Measurements from ENCODE around the gene PLOD3.

PLOD3 gene

DNA sequence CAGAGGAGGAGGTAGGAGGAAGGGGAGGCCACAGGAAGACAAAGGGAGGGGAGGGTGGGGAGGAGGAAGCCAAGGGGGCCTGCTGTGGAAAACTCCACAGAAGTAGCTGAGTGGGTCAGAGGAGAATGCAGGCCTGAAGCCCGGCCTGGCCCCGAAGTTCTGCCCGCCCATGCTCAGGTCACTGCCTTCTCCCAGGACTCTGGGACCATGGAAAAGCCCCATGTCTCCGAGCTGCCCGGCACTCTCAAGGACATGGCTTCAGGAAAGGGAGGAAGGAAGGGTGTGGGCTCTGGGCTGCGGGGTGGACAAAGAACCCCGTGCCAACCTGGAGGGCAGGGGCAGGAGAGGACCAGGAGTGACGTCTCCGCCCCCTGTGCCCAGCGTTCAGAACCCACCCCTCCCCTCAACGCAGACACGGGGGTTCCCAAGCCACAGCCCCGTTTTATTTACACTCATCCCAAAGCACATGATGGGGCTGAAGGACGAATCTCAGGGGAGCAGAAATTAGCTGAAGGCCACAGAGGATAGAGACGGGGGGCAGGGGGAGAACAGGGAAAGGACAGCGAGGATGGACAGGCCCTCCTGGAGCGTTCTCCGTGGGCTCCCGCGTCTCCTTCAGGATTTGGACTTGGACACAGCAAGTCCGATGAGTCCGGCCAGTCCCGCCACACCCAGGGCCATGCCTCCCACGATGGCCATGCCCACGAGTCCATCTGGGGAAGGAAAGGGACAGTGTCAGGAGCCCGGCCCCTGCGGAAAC is 22.0 kb upstream of the PLOD3 start:
- no peak for DNase-seq (ENCODE audit: low read depth in 1 of 2, low spot score in 1 of 2)

DNA sequence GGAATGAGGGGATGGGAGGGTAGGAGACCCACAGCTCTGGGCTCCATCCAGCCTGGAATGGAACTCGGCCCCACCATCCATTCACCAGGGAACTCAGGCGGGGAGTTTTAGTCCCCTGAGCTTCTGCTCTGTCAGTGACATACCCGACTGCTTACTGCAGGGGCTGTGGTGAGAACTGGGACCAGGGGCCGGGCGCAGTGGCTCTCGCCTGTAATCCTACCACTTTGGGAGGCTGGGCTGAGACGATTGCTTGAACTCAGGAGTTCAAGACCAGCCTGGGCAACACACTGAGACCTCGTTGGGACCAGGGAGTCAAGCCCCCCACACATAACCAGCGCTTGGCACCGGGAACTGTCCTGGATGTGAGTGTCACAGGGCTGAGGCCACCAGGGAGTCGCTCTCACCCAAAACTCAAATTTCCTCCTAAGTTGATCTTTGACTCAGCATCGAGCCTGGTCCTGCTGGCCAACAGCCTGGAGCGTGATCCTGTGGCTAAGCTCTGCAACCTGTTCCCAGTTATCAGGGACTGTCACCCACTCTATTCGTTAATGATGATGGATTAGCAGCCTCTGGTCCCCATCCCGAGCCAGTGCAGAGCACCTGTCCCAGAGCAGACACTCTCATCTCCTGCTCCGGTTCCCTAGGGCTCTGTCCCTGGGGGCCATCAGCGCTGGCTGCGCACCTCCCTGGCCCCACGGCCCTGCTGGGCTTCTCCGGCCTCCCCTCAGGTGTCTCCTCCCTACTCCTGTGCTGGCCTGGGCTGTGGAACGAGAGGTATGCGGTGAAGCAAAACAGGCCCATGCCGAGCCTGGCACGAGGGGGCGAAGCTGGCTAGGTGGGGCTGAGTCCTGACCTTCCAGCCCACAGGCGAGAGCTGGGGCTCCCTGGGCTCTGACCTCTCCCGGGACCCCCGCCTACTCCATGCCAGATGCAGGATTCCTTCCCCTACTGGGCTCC is 21.1 kb upstream of the PLOD3 start:
- no peak for DNase-seq (ENCODE audit: low read depth in 1 of 2, low spot score in 1 of 2)

DNA sequence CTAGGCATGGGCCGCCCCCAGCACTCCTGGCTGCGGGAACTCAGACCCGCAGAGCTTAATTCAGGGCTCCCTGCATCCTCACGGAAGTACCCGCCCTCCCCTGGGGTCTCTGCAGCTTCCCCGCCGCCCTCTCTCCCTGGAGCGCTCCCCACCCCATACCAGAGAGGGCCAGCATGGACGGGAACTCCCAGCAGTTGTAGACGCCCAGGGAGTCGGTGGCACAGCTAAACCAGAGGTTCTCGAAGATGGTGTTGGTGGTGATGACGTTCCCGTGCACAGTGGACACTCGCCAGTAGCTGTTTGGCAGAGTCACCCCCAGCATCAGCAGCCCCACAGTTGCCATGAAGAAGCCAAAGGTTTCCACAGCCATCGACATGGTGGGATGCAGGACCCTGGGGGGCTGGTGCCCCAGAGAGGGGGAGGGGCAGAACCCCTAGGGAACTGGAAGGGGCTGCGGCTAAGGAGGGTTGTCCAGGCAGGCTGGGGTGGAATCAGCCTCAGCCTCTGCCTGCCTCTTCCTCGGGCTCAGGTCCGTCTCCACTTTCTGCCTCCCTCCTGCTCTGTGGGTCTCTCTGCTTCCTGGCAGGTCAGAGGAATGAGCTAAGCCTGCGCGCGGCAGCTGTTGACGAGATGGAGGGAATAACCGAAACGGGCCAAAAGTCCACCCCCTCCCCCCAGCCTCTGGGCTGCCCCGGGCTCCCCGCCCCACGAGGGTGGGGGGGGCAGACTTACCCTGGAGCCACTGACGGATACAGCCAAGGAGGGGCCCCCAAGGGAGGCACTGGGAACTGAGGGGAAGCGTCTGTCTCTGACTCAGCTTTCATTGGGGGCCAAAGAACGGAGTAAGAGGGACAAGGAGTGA is 20.1 kb upstream of the PLOD3 start, which contains the start of gene CLDN15:
TSS of gene CLDN15 (minus strand) at position 597 of the 862 bp plus-strand sequence. CDS start at position 376, 221 bp downstream.
- no peak for DNase-seq (ENCODE audit: low read depth in 1 of 2, low spot score in 1 of 2)

DNA sequence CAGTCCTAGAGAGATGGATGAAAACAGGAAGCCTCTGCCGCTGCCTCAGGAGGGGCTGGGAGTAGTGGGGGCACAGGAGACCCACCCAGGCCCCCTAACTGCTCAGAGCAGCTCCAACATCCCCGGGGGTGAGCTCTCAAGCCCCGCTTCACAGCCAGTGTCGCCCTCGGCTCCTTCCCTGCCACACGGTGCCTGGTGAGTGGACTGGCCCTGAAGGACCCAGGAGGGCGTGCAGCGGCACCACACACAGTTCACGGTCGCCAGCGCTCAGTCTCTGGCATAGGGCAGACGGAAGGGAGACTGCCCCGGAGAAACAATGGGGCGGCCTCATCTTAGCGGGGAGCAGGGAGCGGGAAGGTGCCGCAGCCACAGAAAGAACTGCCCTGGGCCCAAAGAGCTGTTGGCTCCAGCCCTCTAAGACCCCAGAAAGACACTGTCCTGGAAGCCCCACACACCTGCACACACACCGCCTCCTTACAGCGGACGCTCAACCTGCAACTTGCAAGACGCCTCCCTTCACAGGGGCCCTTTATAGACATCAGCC is 19.0 kb upstream of the PLOD3 start:
- no peak for DNase-seq (ENCODE audit: low read depth in 1 of 2, low spot score in 1 of 2)

DNA sequence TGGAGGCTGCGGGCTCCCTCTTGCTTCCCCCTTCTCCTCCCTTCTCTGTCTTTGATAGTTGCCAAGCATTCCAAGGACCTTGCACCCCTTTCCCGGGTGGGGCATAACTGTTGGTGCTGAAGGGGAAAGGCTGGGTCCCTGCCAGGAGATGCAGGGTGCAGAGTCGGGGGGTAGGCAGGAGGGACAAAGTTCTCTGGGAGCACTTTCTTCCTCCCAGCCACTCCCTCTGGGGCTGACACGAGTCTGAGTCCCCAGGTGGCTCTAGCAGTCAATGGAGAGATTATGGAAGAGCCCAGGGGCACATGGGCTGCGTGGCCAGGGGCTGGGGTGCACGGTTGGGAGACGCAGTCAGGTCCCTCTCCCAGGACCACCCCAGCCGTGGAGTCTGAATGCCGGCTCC is 18.1 kb upstream of the PLOD3 start:
- DNase-seq (ENCODE audit: low read depth in 1 of 2, low spot score in 1 of 2) = no peak

DNA sequence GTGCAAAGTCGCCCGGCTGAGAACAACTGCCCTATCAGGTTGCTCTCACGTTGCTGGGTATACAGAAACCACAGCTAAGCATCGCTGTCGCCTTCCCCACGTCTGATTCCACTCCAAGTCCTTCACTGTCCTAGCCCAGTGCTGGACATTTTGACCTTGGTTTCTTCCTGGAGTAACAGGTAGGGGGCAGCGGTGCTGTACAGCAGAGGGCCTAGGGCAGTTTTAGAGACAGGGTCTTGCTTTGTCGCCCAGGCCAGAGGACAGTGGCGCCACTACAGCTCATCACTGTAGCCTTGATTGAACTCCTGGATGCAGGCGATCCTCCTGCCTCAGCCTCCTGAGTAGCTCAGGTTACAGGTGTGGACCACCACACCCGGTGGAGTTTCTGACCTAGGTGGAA is 17.7 kb upstream of the PLOD3 start:
- no peak for DNase-seq (ENCODE audit: low read depth in 1 of 2, low spot score in 1 of 2)

DNA sequence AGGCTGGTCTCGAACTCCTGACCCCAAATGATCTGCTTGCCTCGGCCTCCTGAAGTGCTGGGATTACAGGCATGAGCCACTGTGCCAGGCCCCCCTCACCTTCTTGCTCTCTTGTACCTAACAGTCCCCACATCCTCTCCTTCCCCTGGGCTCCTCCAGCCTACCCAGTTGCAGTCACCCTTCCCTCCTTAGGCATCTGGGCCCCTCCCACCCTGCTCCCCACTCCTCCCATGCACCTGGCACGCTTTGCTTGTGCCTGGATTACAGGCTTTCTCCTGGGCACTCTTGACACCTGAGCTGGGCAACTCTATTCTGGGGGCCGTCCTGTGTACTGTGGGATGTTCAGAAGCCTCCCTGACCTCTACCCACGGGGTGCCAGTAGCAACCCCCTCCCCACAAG is 17.3 kb upstream of the PLOD3 start:
- no peak for DNase-seq (ENCODE audit: low read depth in 1 of 2, low spot score in 1 of 2)

DNA sequence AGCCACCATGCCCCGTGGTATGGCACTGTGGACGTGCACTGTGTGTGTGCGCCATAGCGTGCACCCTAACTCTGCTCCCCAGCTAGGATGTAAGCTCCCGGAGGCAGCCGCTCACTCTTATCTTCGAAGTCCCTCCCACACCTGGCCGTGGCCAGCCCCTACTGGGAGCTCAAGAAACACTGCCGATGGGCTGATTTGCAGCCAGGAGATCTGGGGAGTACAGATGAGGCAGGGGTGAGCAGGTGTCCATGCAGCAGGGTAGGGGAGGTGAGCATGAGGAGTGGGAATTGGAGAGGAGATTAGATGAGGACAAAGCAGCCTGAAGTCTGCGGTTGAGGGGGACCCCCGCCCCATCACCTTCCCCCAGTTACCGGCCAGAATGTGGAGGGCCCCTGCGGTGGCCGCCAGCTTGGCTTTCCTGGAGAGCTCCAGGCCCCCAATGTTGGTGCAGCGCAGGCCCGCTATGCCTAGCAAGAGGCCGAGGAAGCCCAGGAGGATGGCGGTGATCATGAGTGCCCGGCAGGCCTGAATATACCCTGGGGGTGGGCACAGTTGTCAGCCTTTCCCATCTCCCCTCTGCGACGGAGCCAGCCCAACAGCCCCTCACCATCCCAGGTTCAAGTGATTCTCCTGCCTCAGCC is 16.6 kb upstream of the PLOD3 start:
- DNase-seq (ENCODE audit: low read depth in 1 of 2, low spot score in 1 of 2) = no peak

DNA sequence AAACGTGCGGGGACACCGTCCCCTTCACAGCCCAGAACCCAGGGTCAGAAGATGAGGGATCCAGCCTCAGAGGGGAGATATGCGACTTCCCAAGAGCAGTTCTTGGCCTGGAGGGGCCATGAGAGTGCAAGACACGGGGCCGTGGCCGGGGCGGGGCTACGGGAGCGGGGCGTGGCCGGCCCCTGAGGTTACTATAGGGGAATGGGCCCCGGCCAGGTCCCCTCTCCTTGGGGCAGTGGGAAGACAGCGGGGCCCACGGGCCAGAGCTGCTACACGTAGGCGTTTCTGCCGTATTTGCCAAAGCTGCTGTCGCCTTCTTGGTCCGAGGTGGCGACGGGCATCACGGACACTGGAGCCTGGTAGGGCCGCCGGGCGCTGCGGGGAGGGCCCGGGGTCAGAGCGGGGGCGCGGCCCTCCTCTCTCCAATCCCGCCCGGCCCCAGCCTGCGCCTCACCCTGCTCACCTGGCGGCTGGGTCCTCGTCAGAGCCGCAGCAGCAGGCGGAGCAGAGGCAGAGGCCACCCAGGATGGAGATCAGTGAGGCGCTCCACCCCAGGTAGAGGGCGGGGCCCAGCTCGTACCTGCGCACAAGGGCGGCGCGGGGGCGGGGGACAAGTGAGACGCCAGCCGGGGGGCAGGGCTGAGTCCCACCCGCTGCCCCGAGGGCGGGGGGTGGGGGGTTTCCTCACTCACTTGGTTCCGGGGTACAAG is 14.9 kb upstream of the PLOD3 start:
- no peak for DNase-seq (ENCODE audit: low read depth in 1 of 2, low spot score in 1 of 2)

DNA sequence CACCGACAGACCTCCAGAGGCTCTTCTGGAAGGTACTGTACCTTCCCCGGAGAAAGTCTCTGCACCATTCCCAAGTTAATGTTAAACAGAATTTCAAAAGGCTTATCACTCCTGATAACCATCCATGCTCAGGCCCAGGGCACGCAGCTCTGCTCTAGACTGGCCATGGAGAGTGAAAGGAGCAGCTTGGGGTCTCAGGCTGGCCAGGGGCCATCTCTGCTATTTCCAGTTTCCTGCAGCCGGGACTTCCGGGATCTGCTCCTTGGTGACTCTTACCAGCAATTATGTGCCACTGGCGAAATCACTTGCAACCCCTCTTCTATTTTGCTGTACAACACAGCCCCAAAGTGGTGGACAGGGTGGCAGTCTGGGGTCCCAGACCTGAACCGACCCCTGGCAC is 14.3 kb upstream of the PLOD3 start:
- no peak for DNase-seq (ENCODE audit: low read depth in 1 of 2, low spot score in 1 of 2)

DNA sequence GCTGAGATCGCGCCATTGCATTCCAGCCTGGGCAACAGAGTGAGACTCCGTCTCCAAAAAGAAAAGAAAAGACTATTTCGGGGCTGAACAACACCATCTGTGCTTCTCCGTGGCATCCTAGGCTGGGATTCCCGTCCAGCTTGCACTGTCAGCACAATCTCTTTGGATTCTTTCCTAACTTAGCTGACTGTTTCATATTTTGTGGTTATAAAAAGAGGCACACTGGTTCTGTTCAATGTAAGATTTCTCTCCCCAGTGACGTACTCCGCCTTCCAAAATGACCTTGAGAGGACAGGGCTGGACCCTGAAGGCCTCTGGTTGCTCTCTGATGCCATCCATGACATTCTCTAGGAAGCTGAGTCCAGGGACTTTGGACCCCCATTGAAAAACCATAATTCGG is 9.3 kb upstream of the PLOD3 start:
- DNase-seq (ENCODE audit: low read depth in 1 of 2, low spot score in 1 of 2) = no peak

DNA sequence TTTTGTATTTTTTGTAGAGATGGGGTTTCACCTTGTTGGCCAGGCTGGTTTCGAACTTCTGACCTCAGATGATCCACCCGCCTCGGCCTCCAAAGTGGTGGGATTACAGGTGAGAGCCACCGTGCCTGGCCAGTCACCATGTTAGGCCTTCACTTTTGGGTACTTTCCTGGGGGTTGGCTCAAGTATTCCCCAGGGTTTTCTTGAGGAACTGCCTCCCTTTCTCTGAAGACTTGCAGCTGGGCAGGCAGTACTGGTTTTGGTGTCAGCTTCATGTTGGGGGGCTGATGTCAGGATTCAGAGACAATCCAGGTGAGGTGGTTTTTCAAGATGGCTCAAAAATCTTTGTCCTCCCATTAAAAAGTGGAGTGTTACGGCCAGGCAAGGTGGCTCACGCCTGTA is 8.3 kb upstream of the PLOD3 start:
- DNase-seq (ENCODE audit: low read depth in 1 of 2, low spot score in 1 of 2) = no peak

DNA sequence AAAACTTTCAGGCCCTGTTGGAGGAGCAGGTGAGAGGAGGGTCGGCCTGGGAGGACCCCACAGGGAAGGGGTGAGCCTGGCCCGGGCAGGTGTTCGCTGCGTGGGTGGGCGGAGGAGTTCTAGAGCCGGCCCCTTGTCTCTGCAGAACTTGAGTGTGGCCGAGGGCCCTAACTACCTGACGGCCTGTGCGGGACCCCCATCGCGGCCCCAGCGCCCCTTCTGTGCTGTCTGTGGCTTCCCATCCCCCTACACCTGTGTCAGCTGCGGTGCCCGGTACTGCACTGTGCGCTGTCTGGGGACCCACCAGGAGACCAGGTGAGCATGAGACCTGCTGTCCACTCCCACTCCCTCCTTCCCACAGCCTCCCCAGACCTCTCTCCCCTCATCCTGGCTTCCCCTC is 6.1 kb upstream of the PLOD3 start:
- DNase-seq (ENCODE audit: low read depth in 1 of 2, low spot score in 1 of 2) = no peak

DNA sequence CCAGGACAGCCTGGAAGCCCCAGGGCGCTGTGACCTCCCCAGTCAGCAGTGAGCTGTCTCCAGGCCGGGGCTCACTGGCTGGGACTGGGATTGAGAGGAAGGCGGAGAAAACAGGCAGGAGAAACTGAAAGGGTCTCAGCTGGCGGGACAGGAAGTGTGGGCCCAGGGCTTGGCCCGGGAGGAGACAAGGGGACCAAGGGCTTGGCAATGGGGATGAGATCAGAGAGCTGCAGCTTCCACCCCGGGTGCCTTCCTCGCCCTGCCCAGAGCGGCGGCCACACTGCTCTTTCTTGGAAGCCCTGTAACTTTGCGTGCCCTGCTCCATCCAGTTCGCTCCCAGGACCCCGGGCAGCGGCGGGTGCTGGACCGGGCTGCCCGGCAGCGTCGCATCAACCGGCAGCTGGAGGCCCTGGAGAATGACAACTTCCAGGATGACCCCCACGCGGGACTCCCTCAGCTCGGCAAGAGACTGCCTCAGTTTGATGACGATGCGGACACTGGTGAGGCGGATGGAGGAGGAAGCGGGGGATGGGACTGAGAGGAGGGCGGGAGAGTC is 5.0 kb upstream of the PLOD3 start:
- DNase-seq (ENCODE audit: low read depth in 1 of 2, low spot score in 1 of 2) = no peak

DNA sequence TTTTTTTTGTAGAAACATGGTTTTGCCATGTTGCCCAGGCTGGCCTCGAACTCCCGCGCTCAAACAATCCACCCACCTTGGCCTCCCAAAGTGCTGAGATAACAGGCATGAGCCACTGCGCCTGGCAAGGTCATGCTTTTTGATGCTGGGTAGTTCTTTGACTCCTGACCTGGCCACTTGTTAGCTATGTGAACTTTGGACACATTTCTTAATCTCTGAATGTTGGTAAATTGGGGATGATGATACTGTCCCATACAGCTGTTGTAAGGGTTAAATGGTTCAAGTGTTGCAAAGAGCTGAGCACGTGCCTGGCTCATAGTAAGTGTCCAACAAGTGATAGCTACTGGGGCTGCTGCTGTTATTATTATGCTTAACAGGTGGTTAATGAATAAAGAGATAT is 2.9 kb upstream of the PLOD3 start:
- DNase-seq (ENCODE audit: low read depth in 1 of 2, low spot score in 1 of 2) = no peak

DNA sequence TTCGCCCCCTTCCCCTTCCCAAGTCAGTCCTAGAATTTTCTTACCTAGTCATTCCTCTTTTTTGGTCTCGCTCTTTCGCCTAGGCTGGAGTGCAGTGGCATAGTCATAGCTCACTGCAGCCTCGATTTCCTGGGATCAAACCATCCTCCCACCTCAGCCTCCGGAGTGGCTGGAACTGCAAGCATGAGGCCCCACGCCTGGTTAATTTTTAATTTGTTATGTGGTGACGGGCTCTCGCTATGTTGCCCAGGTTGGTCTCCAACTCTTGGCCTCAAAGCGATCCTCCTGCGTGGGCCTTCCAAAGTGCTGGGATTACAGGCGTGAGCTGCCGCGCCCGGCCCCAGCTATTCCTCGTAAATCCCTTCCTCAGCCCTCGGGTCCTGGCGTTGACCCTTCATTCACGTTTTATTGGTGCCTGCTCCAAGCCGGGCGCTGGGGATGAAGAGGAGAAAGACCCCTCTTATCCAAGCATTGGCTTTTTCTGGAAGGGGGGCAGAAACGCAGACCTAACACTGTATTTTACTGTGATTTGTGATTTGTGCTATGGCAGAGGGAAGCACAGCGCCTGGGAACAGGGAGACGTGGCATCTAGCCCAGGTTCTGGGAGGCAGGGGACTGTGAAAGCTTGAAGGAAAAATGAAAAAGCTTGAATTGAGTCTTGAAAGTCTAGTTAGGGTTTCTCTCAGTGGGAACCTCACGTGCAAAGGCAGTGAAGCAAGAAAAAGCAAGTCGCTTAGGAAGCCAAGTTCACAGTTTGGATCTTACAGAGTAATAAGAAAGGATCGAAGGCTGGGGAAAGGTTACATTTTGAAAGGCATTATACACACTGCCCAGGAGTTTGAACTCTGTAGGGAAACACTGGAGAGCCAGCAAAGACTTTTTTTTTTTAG is 1.1 kb upstream of the PLOD3 start:
- no peak for DNase-seq (ENCODE audit: low read depth in 1 of 2, low spot score in 1 of 2)

DNA sequence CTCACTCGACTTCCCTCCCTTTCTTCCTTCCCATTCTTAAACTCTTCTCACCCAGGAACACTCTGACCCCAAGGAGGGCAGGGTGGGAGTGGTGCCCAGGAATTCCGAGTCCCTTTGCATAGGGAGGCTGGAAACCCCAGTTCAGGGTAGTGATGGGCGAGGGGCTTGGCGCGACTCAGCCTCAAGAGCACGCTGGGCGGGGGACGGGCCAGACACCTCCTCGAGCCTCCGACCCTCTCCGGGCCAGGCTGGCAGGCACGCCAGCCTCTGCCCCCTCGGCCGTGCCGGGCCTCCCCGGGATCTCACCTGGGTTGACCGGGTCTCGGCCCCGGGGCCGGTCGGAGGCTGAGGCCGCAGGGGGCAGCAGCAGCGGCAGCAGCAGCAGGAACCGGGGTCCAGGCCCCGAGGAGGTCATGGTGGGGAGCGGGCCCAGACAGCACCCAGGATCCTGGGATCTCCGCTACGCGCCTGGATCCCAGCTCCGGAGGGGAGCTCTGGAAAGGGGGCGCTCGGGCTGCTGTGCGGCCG is 457 bp downstream of the PLOD3 start:
- DNase-seq (ENCODE audit: low read depth in 1 of 2, low spot score in 1 of 2) = no peak

Measured in stimulated activated CD4-positive, alpha-beta T cell treated with anti-CD3 and anti-CD28 coated beads, Interleukin-15, amount 100 ng/mL, for 1 hour (primary cell).